ENCODE measurements around the gene PYCR2.

DNA sequence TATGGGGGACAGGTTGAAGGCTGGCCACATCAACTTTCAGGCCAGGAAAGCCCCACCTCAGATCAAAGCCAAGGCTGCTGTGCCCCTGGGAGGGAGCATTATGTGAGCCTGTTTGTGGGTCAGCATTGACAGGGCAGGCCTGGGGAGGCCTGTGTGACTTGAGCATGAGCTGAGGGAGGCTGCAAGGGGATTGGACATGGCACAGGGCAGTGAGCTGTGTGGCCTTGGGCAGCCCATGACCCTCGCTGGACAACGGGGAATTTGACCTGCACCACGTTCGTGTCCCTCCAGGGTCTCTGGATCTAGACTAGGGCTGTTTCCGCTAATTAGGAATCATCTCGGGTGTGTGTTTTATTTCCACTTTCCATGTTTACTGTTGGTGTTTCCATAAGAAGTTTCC lies 17.6 kb downstream of the PYCR2 start:
- TF ChIP-seq, protein P1, sequence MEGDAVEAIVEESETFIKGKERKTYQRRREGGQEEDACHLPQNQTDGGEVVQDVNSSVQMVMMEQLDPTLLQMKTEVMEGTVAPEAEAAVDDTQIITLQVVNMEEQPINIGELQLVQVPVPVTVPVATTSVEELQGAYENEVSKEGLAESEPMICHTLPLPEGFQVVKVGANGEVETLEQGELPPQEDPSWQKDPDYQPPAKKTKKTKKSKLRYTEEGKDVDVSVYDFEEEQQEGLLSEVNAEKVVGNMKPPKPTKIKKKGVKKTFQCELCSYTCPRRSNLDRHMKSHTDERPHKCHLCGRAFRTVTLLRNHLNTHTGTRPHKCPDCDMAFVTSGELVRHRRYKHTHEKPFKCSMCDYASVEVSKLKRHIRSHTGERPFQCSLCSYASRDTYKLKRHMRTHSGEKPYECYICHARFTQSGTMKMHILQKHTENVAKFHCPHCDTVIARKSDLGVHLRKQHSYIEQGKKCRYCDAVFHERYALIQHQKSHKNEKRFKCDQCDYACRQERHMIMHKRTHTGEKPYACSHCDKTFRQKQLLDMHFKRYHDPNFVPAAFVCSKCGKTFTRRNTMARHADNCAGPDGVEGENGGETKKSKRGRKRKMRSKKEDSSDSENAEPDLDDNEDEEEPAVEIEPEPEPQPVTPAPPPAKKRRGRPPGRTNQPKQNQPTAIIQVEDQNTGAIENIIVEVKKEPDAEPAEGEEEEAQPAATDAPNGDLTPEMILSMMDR (IDR thresholded peaks at IDR 0.05; ENCODE audit: insufficient read depth, low read length, poor library complexity, severe bottlenecking) = no peak
- no peak for TF ChIP-seq EZH2phosphoT487 (conservative IDR thresholded peaks at IDR 0.05; ENCODE audit: low read length)

All from SU-DHL-6 (cell line).